HEK293T (cell line): Measurements from ENCODE around the gene CHD9NB.

Experiments used
- ARNT ChIP-seq: fragments of 450-650 bp; IDR thresholded peaks from 2 replicates; pipeline ENCODE4 v1.6.1; 2017; ENCODE audit warnings: mild to moderate bottlenecking
- BHLHE40 ChIP-seq: fragments of 450-650 bp; IDR thresholded peaks from 2 replicates; pipeline ENCODE4 v1.6.1; 2016; ENCODE audit warnings: mild to moderate bottlenecking, moderate library complexity, borderline replicate concordance
- ELF4 ChIP-seq: fragments of 450-650 bp; IDR thresholded peaks from 2 replicates; pipeline ENCODE4 v1.6.1; 2017; ENCODE audit warnings: antibody characterized with exemption
- FOXA1 ChIP-seq: fragments of 450-650 bp; IDR thresholded peaks from 2 replicates; pipeline ENCODE4 v1.6.1; 2016; ENCODE audit warnings: mild to moderate bottlenecking
- FOXK2 ChIP-seq: fragments of 450-650 bp; IDR thresholded peaks from 2 replicates; pipeline ENCODE4 v1.6.1; 2016; ENCODE audit warnings: mild to moderate bottlenecking
- FOXM1 ChIP-seq: fragments of 450-650 bp; IDR thresholded peaks from 2 replicates; pipeline ENCODE4 v1.6.1; 2017; ENCODE audit warnings: mild to moderate bottlenecking, borderline replicate concordance
- HDGF ChIP-seq: fragments of 450-650 bp; IDR thresholded peaks from 2 replicates; pipeline ENCODE4 v1.6.1; 2017; ENCODE audit warnings: antibody characterized with exemption, borderline replicate concordance
- LEF1 ChIP-seq: fragments of 450-650 bp; IDR thresholded peaks from 2 replicates; pipeline ENCODE4 v1.6.1; 2017; ENCODE audit warnings: mild to moderate bottlenecking, borderline replicate concordance
- NFRKB ChIP-seq: fragments of 450-650 bp; IDR thresholded peaks from 2 replicates; pipeline ENCODE4 v1.6.1; 2016; ENCODE audit warnings: mild to moderate bottlenecking, moderate library complexity
- PKNOX1 ChIP-seq: fragments of 450-650 bp; IDR thresholded peaks from 2 replicates; pipeline ENCODE4 v1.6.1; 2016
- SP1 ChIP-seq: fragments of 450-650 bp; IDR thresholded peaks from 2 replicates; pipeline ENCODE4 v1.6.1; 2017
- SUZ12 ChIP-seq: fragments of 450-650 bp; IDR thresholded peaks from 2 replicates; pipeline ENCODE4 v1.6.1; 2016; ENCODE audit warnings: mild to moderate bottlenecking
- TARDBP ChIP-seq: fragments of 450-650 bp; IDR thresholded peaks from 2 replicates; pipeline ENCODE4 v1.6.1; 2016
- ZNF384 ChIP-seq: fragments of 450-650 bp; IDR thresholded peaks from 2 replicates; pipeline ENCODE4 v1.6.1; 2016

- TF ChIP-seq SP1 (no peak), NFRKB (no peak), FOXK2 (no peak), FOXM1 (no peak), BHLHE40 (no peak), ELF4 (no peak), ARNT (no peak), TARDBP (no peak), ZNF384 (no peak), FOXA1 (no peak), HDGF (no peak), SUZ12 (no peak), LEF1 (no peak), PKNOX1 (no peak)
Observed at GRCh38 chr16:53097190-53097589, 44.5 kb upstream of the CHD9NB start.
